Breast epithelium (tissue), 3 donors: Measurements from ENCODE around the gene PPP5C.

Source experiments
- POLR2AphosphoS5 ChIP-seq, 3 donors: sonication (generic); formaldehyde crosslinking; IDR thresholded peaks; one replicate each; pipeline ENCODE4 v1.6.1; 2017; ENCODE audit warnings: antibody characterized with exemption in 3 of 3
- TF ChIP-seq, protein P1 (sequence below), 3 donors: fragments of 450-650 bp; IDR thresholded peaks; one replicate each; pipeline ENCODE4 v1.5.1; 2016 to 2017; ENCODE audit warnings: antibody characterized with exemption in 3 of 3, mild to moderate bottlenecking in 3 of 3, moderate library complexity in 3 of 3

GRCh38 chr19:46392837-46393236 lies 46.0 kb downstream of the PPP5C start:
- TF ChIP-seq POLR2AphosphoS5 (IDR thresholded peaks at IDR 0.05), result no peak
- TF ChIP-seq, protein P1, sequence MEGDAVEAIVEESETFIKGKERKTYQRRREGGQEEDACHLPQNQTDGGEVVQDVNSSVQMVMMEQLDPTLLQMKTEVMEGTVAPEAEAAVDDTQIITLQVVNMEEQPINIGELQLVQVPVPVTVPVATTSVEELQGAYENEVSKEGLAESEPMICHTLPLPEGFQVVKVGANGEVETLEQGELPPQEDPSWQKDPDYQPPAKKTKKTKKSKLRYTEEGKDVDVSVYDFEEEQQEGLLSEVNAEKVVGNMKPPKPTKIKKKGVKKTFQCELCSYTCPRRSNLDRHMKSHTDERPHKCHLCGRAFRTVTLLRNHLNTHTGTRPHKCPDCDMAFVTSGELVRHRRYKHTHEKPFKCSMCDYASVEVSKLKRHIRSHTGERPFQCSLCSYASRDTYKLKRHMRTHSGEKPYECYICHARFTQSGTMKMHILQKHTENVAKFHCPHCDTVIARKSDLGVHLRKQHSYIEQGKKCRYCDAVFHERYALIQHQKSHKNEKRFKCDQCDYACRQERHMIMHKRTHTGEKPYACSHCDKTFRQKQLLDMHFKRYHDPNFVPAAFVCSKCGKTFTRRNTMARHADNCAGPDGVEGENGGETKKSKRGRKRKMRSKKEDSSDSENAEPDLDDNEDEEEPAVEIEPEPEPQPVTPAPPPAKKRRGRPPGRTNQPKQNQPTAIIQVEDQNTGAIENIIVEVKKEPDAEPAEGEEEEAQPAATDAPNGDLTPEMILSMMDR (IDR thresholded peaks at IDR 0.05), result no peak
